ENCODE data around the gene SRGAP2C.
"Not testable (repeated sequence)": the region's sequence is repeated elsewhere in the genome, so short reads cannot be mapped to it uniquely, and the experiment has no call there.

The SRGAP2C gene

DNA sequence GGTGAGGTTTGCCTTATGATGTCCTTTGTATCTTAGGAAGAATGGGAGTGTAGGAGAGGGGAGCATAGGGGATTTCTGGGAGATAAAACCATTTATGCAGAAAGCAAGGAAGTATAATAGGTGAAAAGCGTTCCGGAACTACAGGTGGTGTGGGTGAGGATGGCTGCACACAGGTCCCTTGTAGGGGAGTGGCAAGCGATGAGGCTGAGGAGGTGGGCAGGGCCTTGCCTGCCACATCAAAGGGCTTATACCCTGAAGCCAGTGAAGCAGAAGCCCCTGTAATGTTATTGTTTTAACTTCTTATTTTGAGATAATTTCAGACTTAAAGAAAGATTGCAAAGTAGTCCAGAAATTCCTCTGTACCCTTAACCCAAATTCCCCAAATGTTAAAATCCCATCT is 159.6 kb downstream of the SRGAP2C start:
- POLR2A ChIA-PET, DNase-seq: not testable (repeated sequence)

DNA sequence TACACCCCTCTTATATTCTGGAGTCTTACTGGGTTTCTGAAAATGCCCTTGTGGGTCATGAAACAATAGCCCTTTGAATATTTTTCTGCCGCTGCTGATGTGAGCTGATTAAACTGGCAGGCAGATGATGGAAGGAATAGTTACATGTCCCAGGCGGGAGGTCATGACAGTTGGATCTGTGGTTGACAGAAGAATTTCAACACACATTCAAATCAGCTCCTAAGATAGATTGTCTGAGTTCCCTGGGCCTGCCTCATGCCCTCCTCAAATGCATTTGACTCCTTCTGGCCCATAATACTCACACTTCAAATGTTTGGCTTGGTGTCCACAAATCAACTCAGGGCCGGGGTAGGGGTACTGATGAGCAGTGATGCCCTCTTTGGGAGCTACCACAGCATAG is 161.9 kb downstream of the SRGAP2C start:
- H3K27me3 ChIP-seq (replicated peaks in 2 of 5; ENCODE audit: control insufficient read depth in 4 of 5, insufficient read depth in 5 of 5, low read length in 4 of 5); H3K36me3 ChIP-seq (ENCODE audit: control insufficient read depth in 4 of 4, insufficient read depth in 4 of 4, low read length in 3 of 4); H3K27ac ChIP-seq (ENCODE audit: insufficient read depth in 1 of 2, low read depth in 1 of 2, low read length in 2 of 2, poor library complexity in 1 of 2, severe bottlenecking in 2 of 2); H3K9me3 ChIP-seq (ENCODE audit: control extremely low read depth in 1 of 5, control insufficient read depth in 4 of 5, insufficient read depth in 2 of 5, low read depth in 1 of 5, low read length in 4 of 5); H3K4me1 ChIP-seq (ENCODE audit: control extremely low read depth in 1 of 4, control insufficient read depth in 4 of 4, insufficient read depth in 4 of 4, low read length in 3 of 4); CTCF ChIA-PET; H3K4me3 ChIP-seq (ENCODE audit: control insufficient read depth in 1 of 7, extremely low read depth in 1 of 7, insufficient read depth in 4 of 7, low read depth in 2 of 7, low read length in 6 of 7); POLR2A ChIA-PET; DNase-seq: not testable (repeated sequence)
- no CpG with 5 or more reads among the region's 3 CpGs for WGBS (ENCODE audit: insufficient coverage)

More for the DNA sequence above, 159.6 kb downstream of the SRGAP2C start:
- WGBS (ENCODE audit: insufficient coverage) = no CpG with 5 or more reads among the region's 3 CpGs
- H3K27me3 ChIP-seq (replicated peaks in 2 of 5; ENCODE audit: control insufficient read depth in 4 of 5, insufficient read depth in 5 of 5, low read length in 4 of 5); H3K27ac ChIP-seq (ENCODE audit: insufficient read depth in 1 of 2, low read depth in 1 of 2, low read length in 2 of 2, poor library complexity in 1 of 2, severe bottlenecking in 2 of 2); CTCF ChIA-PET; H3K4me3 ChIP-seq (ENCODE audit: control insufficient read depth in 1 of 7, extremely low read depth in 1 of 7, insufficient read depth in 4 of 7, low read depth in 2 of 7, low read length in 6 of 7); H3K36me3 ChIP-seq (ENCODE audit: control insufficient read depth in 4 of 4, insufficient read depth in 4 of 4, low read length in 3 of 4); H3K9me3 ChIP-seq (ENCODE audit: control extremely low read depth in 1 of 5, control insufficient read depth in 4 of 5, insufficient read depth in 2 of 5, low read depth in 1 of 5, low read length in 4 of 5); H3K4me1 ChIP-seq (ENCODE audit: control extremely low read depth in 1 of 4, control insufficient read depth in 4 of 4, insufficient read depth in 4 of 4, low read length in 3 of 4): not testable (repeated sequence)

DNA sequence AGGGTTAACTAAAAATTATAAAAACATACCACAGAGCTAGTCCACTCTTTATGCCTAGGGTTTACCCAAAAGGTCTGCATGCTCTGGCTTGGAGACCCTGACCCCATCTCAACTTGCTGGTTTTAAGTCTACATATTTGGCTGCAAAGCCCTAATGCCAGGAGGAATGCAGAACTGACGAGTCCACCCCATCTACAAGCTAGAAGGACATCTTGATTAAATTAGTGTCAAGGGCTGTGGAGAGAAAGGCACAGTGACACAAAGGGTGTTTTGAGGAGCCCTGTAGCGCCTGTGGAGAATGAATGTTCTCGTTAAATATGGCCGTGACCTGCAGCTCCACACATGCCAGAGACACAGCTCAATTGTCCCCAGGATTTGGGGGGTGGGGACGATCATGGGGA is 162.7 kb downstream of the SRGAP2C start:
- H3K27ac ChIP-seq (ENCODE audit: insufficient read depth in 1 of 2, low read depth in 1 of 2, low read length in 2 of 2, poor library complexity in 1 of 2, severe bottlenecking in 2 of 2); H3K27me3 ChIP-seq (replicated peaks in 2 of 5; ENCODE audit: control insufficient read depth in 4 of 5, insufficient read depth in 5 of 5, low read length in 4 of 5); CTCF ChIA-PET; H3K4me3 ChIP-seq (ENCODE audit: control insufficient read depth in 1 of 7, extremely low read depth in 1 of 7, insufficient read depth in 4 of 7, low read depth in 2 of 7, low read length in 6 of 7); POLR2A ChIA-PET; DNase-seq; H3K36me3 ChIP-seq (ENCODE audit: control insufficient read depth in 4 of 4, insufficient read depth in 4 of 4, low read length in 3 of 4); H3K4me1 ChIP-seq (ENCODE audit: control extremely low read depth in 1 of 4, control insufficient read depth in 4 of 4, insufficient read depth in 4 of 4, low read length in 3 of 4); H3K9me3 ChIP-seq (ENCODE audit: control extremely low read depth in 1 of 5, control insufficient read depth in 4 of 5, insufficient read depth in 2 of 5, low read depth in 1 of 5, low read length in 4 of 5): not testable (repeated sequence)
- WGBS (ENCODE audit: insufficient coverage) = 100% methylated on average over 1 of the region's 5 CpGs

DNA sequence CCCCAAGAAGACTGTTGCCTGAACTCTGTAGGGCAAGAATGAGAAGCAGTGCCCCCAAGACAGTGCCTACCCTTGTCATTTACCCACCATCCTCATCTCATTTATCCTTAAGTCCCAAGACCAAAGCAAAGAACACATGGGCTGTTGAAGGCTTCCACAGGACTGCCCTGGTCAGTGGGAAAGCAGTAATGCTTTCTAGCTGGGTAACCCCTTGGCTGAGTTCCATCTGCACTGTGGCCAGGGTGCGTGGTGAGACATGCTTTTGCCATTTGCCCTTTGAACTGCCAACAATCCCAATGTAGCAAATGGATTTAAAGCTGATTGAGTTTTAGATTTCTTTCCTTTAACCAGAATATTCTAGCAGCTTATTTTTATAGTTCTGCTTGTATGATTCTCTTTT is 163.3 kb downstream of the SRGAP2C start:
- WGBS (ENCODE audit: insufficient coverage) = no CpG with 5 or more reads among the region's 1 CpG
- CTCF ChIA-PET; POLR2A ChIA-PET; H3K27ac ChIP-seq (ENCODE audit: insufficient read depth in 1 of 2, low read depth in 1 of 2, low read length in 2 of 2, poor library complexity in 1 of 2, severe bottlenecking in 2 of 2); H3K9me3 ChIP-seq (ENCODE audit: control extremely low read depth in 1 of 5, control insufficient read depth in 4 of 5, insufficient read depth in 2 of 5, low read depth in 1 of 5, low read length in 4 of 5); H3K27me3 ChIP-seq (replicated peaks in 2 of 5; ENCODE audit: control insufficient read depth in 4 of 5, insufficient read depth in 5 of 5, low read length in 4 of 5); H3K4me1 ChIP-seq (ENCODE audit: control extremely low read depth in 1 of 4, control insufficient read depth in 4 of 4, insufficient read depth in 4 of 4, low read length in 3 of 4); DNase-seq; H3K36me3 ChIP-seq (ENCODE audit: control insufficient read depth in 4 of 4, insufficient read depth in 4 of 4, low read length in 3 of 4); H3K4me3 ChIP-seq (ENCODE audit: control insufficient read depth in 1 of 7, extremely low read depth in 1 of 7, insufficient read depth in 4 of 7, low read depth in 2 of 7, low read length in 6 of 7): not testable (repeated sequence)

DNA sequence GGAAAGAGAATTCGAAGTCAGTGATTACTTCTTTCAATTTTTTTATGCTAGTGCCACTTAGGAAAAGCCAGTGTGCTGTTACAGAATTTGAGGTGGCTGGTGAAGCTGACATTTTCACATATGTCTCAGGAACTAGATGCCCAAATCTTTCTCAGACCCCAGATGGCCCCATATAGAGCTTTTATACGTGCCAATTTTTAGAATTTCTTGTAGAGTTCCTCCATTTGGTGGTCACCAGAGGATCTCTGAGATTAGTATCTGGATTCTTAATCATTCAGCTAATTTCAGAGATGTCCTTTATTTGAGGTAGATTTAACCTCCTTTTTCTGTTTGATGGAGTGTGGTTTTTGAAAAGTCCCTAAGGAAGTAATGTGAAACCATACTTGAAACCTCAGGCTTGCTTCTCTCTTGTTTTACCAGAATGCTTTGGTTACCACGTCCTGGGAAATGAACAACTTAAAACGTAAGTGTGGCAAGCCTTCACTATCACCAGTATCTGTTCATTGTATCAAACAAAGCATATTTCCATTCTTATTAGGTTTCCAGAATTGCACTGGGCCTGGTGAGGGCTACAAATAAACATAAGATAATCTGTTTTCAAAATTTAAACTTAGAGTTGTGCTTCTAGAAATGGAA is 164.7 kb downstream of the SRGAP2C start:
- H3K4me3 ChIP-seq (ENCODE audit: control insufficient read depth in 1 of 7, extremely low read depth in 1 of 7, insufficient read depth in 4 of 7, low read depth in 2 of 7, low read length in 6 of 7); CTCF ChIA-PET; H3K27ac ChIP-seq (ENCODE audit: insufficient read depth in 1 of 2, low read depth in 1 of 2, low read length in 2 of 2, poor library complexity in 1 of 2, severe bottlenecking in 2 of 2); POLR2A ChIA-PET; H3K36me3 ChIP-seq (ENCODE audit: control insufficient read depth in 4 of 4, insufficient read depth in 4 of 4, low read length in 3 of 4); DNase-seq; H3K4me1 ChIP-seq (ENCODE audit: control extremely low read depth in 1 of 4, control insufficient read depth in 4 of 4, insufficient read depth in 4 of 4, low read length in 3 of 4); H3K9me3 ChIP-seq (ENCODE audit: control extremely low read depth in 1 of 5, control insufficient read depth in 4 of 5, insufficient read depth in 2 of 5, low read depth in 1 of 5, low read length in 4 of 5); H3K27me3 ChIP-seq (replicated peaks in 2 of 5; ENCODE audit: control insufficient read depth in 4 of 5, insufficient read depth in 5 of 5, low read length in 4 of 5): not testable (repeated sequence)
- no CpG with 5 or more reads among the region's 4 CpGs for WGBS (ENCODE audit: insufficient coverage)

DNA sequence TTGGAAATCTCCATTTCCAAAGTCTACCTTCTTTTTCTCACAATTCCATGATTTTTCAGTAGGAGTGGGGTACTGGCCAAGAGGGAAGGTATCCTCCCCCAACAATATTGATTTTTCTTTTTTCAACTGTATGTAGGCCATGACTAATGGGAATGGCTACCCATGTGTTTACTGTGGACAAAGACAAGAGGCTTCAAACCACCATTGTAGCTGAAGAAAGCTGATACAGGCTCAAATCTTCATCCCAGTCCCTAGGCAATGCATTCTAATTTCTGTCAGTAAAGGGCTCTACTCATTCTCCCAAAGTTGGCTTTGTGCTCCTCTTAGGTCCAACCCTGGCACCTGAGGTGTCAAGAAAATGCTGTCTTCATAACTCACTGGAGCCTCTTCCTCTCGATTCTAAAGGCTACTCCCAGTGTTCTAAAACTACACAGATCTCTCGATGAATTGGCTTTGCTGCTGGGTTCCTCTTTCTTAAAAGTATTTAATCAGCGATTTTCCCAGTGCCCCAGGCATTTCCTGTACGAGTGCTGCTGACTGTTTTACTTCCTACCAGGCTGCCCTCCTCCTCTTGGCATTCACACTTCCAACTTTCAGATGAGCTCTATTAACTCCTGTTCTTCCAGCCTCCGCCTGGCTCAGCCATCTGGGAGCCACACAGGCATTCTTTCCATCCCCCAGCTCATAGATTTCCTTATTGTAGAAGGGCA is 171.1 kb downstream of the SRGAP2C start:
- POLR2A ChIA-PET; H3K9me3 ChIP-seq (ENCODE audit: control extremely low read depth in 1 of 5, control insufficient read depth in 4 of 5, insufficient read depth in 2 of 5, low read depth in 1 of 5, low read length in 4 of 5); H3K36me3 ChIP-seq (ENCODE audit: control insufficient read depth in 4 of 4, insufficient read depth in 4 of 4, low read length in 3 of 4); CTCF ChIA-PET; H3K4me1 ChIP-seq (ENCODE audit: control extremely low read depth in 1 of 4, control insufficient read depth in 4 of 4, insufficient read depth in 4 of 4, low read length in 3 of 4); H3K27me3 ChIP-seq (replicated peaks in 2 of 5; ENCODE audit: control insufficient read depth in 4 of 5, insufficient read depth in 5 of 5, low read length in 4 of 5); DNase-seq; H3K4me3 ChIP-seq (ENCODE audit: control insufficient read depth in 1 of 7, extremely low read depth in 1 of 7, insufficient read depth in 4 of 7, low read depth in 2 of 7, low read length in 6 of 7); H3K27ac ChIP-seq (ENCODE audit: insufficient read depth in 1 of 2, low read depth in 1 of 2, low read length in 2 of 2, poor library complexity in 1 of 2, severe bottlenecking in 2 of 2): not testable (repeated sequence)
- WGBS (ENCODE audit: insufficient coverage) = no CpG with 5 or more reads among the region's 5 CpGs

DNA sequence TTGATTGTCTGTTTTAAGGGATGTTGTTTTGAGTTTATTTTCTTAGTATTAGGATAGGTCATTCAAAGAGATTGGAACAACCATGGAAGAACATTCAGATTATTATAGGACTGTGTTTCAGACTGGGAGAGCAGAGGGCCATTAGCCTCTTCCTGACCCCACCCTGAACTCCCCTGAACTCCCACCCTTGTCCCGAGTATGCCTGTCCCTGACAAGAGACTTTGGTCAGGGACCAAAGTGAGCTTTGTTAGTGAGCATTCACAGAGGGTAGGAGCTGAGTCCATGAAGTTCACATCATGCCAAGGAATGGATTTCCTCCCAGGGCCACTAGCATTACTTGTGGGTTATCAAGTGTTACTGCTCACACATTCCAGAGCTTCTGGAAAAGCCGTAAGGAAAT is 172.0 kb downstream of the SRGAP2C start:
- WGBS (ENCODE audit: insufficient coverage) = no CpG with 5 or more reads among the region's 2 CpGs
- POLR2A ChIA-PET; H3K27ac ChIP-seq (ENCODE audit: insufficient read depth in 1 of 2, low read depth in 1 of 2, low read length in 2 of 2, poor library complexity in 1 of 2, severe bottlenecking in 2 of 2); H3K36me3 ChIP-seq (ENCODE audit: control insufficient read depth in 4 of 4, insufficient read depth in 4 of 4, low read length in 3 of 4); H3K9me3 ChIP-seq (ENCODE audit: control extremely low read depth in 1 of 5, control insufficient read depth in 4 of 5, insufficient read depth in 2 of 5, low read depth in 1 of 5, low read length in 4 of 5); H3K4me3 ChIP-seq (ENCODE audit: control insufficient read depth in 1 of 7, extremely low read depth in 1 of 7, insufficient read depth in 4 of 7, low read depth in 2 of 7, low read length in 6 of 7); H3K4me1 ChIP-seq (ENCODE audit: control extremely low read depth in 1 of 4, control insufficient read depth in 4 of 4, insufficient read depth in 4 of 4, low read length in 3 of 4); DNase-seq; H3K27me3 ChIP-seq (replicated peaks in 2 of 5; ENCODE audit: control insufficient read depth in 4 of 5, insufficient read depth in 5 of 5, low read length in 4 of 5); CTCF ChIA-PET: not testable (repeated sequence)

Measured in common myeloid progenitor, CD34-positive (primary cell).